ENCODE data around the gene C14orf180.
"Not testable (repeated sequence)": the region's sequence is repeated elsewhere in the genome, so short reads cannot be mapped to it uniquely, and the experiment has no call there.

GRCh38 chr14:104579939-104580338 lies 375 bp downstream of the C14orf180 start:
- TF ChIP-seq, protein P1, sequence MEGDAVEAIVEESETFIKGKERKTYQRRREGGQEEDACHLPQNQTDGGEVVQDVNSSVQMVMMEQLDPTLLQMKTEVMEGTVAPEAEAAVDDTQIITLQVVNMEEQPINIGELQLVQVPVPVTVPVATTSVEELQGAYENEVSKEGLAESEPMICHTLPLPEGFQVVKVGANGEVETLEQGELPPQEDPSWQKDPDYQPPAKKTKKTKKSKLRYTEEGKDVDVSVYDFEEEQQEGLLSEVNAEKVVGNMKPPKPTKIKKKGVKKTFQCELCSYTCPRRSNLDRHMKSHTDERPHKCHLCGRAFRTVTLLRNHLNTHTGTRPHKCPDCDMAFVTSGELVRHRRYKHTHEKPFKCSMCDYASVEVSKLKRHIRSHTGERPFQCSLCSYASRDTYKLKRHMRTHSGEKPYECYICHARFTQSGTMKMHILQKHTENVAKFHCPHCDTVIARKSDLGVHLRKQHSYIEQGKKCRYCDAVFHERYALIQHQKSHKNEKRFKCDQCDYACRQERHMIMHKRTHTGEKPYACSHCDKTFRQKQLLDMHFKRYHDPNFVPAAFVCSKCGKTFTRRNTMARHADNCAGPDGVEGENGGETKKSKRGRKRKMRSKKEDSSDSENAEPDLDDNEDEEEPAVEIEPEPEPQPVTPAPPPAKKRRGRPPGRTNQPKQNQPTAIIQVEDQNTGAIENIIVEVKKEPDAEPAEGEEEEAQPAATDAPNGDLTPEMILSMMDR (conservative IDR thresholded peaks at IDR 0.05): not testable (repeated sequence)
- TF ChIP-seq EZH2 (IDR thresholded peaks at IDR 0.05; ENCODE audit: low read depth): not testable (repeated sequence)
